Vagina (tissue), 2 donors: Measurements from ENCODE around the gene PTCD3.

ENCODE experiments used
- POLR2A ChIP-seq, 2 donors: fragments of 450-650 bp; IDR thresholded peaks; one replicate each; pipeline ENCODE4 v1.6.1; 2017; ENCODE audit warnings: antibody characterized with exemption in 2 of 2, mild to moderate bottlenecking in 2 of 2, moderate library complexity in 2 of 2
- POLR2AphosphoS5 ChIP-seq, 2 donors: sonication (generic); formaldehyde crosslinking; IDR thresholded peaks; one replicate each; pipeline ENCODE4 v1.9.0; 2017; ENCODE audit warnings: antibody characterized with exemption in 2 of 2, mild to moderate bottlenecking in 2 of 2, low read depth in 1 of 2; ENCODE audit not compliant: insufficient read depth in 1 of 2
- TF ChIP-seq, protein P1 (sequence below), 3 experiments: fragments of 450-650 bp in 2 of 3; fragments of 200-600 bp in 1 of 3; sonication (generic) in 1 of 3; IDR thresholded peaks; one replicate each; pipeline ENCODE4 v1.5.1; 2017 to 2019; ENCODE audit warnings: antibody characterized with exemption in 3 of 3, mild to moderate bottlenecking in 2 of 3, moderate library complexity in 2 of 3

DNA sequence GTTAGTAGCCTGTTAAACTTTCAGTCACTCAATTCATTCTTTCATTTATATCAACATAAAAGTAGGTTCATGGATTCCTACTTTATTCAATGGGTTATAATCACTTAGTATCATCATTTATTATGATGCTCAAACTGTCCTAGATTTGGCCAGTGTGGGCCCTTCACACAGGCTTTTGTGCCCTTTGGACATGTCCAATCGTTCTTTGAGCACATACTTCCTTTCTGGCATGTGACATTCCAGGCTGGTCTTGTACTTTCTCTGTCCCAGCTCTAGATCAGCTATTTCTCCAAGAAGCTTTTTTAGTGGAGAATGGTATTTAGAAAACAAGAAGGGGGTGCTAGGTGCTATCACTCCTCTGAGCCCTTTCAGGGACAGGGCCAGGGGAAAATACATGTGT lies 11.8 kb upstream of the PTCD3 start:
- TF ChIP-seq POLR2AphosphoS5 (IDR thresholded peaks at IDR 0.05; ENCODE audit: insufficient read depth in 1 of 2, low read depth in 1 of 2) (no peak), POLR2A (IDR thresholded peaks at IDR 0.05) (no peak)
- TF ChIP-seq, protein P1, sequence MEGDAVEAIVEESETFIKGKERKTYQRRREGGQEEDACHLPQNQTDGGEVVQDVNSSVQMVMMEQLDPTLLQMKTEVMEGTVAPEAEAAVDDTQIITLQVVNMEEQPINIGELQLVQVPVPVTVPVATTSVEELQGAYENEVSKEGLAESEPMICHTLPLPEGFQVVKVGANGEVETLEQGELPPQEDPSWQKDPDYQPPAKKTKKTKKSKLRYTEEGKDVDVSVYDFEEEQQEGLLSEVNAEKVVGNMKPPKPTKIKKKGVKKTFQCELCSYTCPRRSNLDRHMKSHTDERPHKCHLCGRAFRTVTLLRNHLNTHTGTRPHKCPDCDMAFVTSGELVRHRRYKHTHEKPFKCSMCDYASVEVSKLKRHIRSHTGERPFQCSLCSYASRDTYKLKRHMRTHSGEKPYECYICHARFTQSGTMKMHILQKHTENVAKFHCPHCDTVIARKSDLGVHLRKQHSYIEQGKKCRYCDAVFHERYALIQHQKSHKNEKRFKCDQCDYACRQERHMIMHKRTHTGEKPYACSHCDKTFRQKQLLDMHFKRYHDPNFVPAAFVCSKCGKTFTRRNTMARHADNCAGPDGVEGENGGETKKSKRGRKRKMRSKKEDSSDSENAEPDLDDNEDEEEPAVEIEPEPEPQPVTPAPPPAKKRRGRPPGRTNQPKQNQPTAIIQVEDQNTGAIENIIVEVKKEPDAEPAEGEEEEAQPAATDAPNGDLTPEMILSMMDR (IDR thresholded peaks at IDR 0.05) = no peak
